ENCODE data around the gene CCDC27.
A peak's percentile ranks its signal among the peaks of the same experiment; 100 is the strongest.

DNA sequence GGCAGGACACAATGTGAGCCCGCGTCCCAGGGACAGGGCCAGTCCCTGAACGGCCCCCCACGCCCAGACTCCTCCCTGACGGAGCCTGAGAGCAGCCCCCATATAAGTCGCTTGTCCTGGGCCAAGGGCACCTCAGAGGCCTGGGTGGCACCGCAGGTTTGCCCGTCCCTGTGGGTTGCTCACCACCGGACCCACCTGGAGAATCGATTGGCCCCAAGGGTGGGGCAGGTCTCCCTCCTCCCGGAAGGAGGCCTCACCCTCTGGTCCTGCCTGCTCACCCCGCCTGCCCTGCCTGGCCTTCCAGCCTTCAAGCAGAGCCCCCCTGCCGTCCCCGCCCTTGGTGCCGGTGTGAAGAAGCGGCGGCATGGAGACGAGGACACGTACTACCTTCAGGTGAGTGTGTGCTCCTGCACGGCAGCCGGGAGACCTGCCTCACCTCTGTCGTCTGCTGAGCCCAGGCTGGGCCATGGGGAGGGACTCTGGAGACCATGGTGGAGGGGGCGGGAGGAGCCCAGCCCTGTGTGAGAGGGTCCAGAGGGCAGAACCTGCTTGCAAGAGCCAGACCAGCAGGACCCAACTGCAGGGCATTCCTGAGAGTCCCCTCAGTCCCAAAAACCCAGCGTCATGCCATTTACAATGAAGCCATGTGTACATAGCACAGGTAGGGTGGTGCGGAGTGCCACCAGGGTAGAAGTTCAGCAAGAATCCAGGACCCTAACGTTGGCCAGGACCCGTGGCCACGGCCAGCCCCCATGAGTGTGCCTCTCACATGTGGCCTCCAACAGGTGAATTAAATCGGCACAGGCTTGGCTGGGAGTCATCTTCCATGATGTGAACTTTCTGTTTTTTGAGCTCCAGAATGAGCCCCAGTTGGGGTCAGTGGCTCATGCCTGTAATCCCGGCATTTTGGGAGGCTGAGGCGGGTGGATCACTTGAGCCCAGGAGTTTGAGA is 24.1 kb upstream of the CCDC27 start:
- TF ChIP-seq POLR2A (IDR thresholded peaks at IDR 0.05; ENCODE audit: low read length) (peak; percentile 20), GATA1 (IDR thresholded peaks at IDR 0.05; ENCODE audit: low read depth, low read length) (no peak)
